Psoas muscle (tissue), 8 donors: Measurements from ENCODE around the gene ATP7A. TPM values are rescaled to one million over a fixed set of nuclear protein-coding genes. Genes with fewer than 3 reads are reported as not detected.

ENCODE experiments used
- ATAC-seq, 4 donors: fragments of 200-7000 bp; cut with Tn5 transposase; one replicate each; pipeline ENCODE4 v1.9.1; 2020; ENCODE audit warnings: moderate library complexity in 3 of 4, mild to moderate bottlenecking in 2 of 4
- DNase-seq, 2 donors: peaks; one replicate each; pipeline ENCODE4 v3.0.0-alpha.2; 2020
- H3K27ac ChIP-seq: fragments of 200-600 bp; one replicate; pipeline ENCODE4 v1.8.0; 2022
- H3K27me3 ChIP-seq, 3 donors: fragments of 200-600 bp in 1 of 3; one replicate each; pipeline versions ENCODE4 v1.6.1 to v1.8.0; 2013 to 2022; ENCODE audit warnings: low read length in 2 of 3, mild to moderate bottlenecking in 2 of 3, moderate library complexity in 1 of 3; ENCODE audit not compliant: insufficient read depth in 3 of 3
- H3K36me3 ChIP-seq, 2 donors: fragments of 200-600 bp in 1 of 2; one replicate each; pipeline versions ENCODE4 v1.6.1 to v1.8.0; 2013 to 2022; ENCODE audit warnings: low read depth in 1 of 2, mild to moderate bottlenecking in 1 of 2, moderate library complexity in 1 of 2; ENCODE audit not compliant: insufficient read depth in 1 of 2
- H3K4me1 ChIP-seq: fragments of 200-600 bp; one replicate; pipeline ENCODE4 v1.8.0; 2022
- H3K4me3 ChIP-seq: fragments of 200-600 bp; one replicate; pipeline ENCODE4 v1.8.0; 2022; ENCODE audit warnings: mild to moderate bottlenecking
- H3K9me3 ChIP-seq: fragments of 200-600 bp; one replicate; pipeline ENCODE4 v1.8.0; 2022
- CTCF ChIP-seq: fragments of 200-600 bp; IDR thresholded peaks from one replicate; pipeline ENCODE4 v1.8.0; 2022; ENCODE audit warnings: antibody characterized with exemption
- WGBS, 3 donors: extraction: QIAGEN DNeasy Blood & Tissue Kit; methylation state at CpG; one replicate each; pipeline versions ENCODE4 v1.1.6 to v1.1.7; 2013; 5-methylcytosine and 5-hydroxymethylcytosine counted together
- intact Hi-C, 2 donors: fragments of 100-400 bp; cut with DNase I; formaldehyde crosslinking; loops; one replicate each; pipeline versions ENCODE4 v1.11.0 to v1.14.2; 2022
- polyA plus RNA-seq, 3 donors: library from polyadenylated mRNA; stranded (reverse); fragments of 200-250 nt; gene quantifications; one replicate each; pipeline ENCODE4 v1.2.3, GENCODE V29; 2013
- total RNA-seq, 4 donors: library from RNA; stranded (reverse); fragmentation: NEBNext Ultra II Directional in 2 of 4; extraction: Animal tissue kit (Norgen Biotek cat#: 25700) in 2 of 4; gene quantifications; one replicate each; pipeline versions ENCODE4 v1.2.1 to v1.2.4, GENCODE V29; 2021 to 2023
- donor health status: healthy with polysubstance abuse.
- donor health status: DM: no; HTN: no; CAD: no; lungs with moderate emphysema.
- donor health status: Bipolar disorder and iron deficiency.
- donor health status: healthy.
- donor health status: DM: yes; HTN: yes; CAD: no.
- donor health status: DM: no; HTN: no; CAD: no.
- donor health status: DM: no; HTN: no; CAD: no.
- donor health status: DM: yes; HTN: yes; CAD: no.

The ATP7A gene
- total and polyA plus RNA-seq, 7 donors: 0.97 to 6.0 (median 3.4) TPM

GRCh38 chrX:78019586-78020483, 109.3 kb downstream of the ATP7A start:
- intact Hi-C loops: loop anchor here (10.0 kb wide), 1 partner anchor 105 kb away; the partner anchor contains the start of gene ATP7A (in 2 of the 2)
- ATAC-seq (no peak), DNase-seq (no peak)
- H3K27ac ChIP-seq: no peak overlapping the region
- no peak overlapping the region for H3K4me3 ChIP-seq
- no peaks in the 10 kb centered on the region for H3K9me3 ChIP-seq
- no peaks in the 10 kb centered on the region for H3K4me1 ChIP-seq
- 72 to 94% (median 93%) methylated on average over 10 to 12 of the region's 12 CpGs for WGBS, 3 donors
- H3K27me3 ChIP-seq: no peaks in the 10 kb centered on the region
- H3K36me3 ChIP-seq: no peaks in the 10 kb centered on the region
- no peak for TF ChIP-seq CTCF

GRCh38 chrX:78024349-78025059, 114.0 kb downstream of the ATP7A start:
- no peaks in the 10 kb centered on the region for H3K9me3 ChIP-seq
- ATAC-seq (peak in 1 of 4 donors; percentile 42), DNase-seq (no peak)
- peak; percentile 51 for TF ChIP-seq CTCF
- H3K36me3 ChIP-seq: no peaks in the 10 kb centered on the region
- intact Hi-C loops: loop anchor here (10.0 kb wide), 1 partner anchor 110 kb away; the partner anchor contains the start of gene ATP7A (in 2 of the 2)
- H3K4me1 ChIP-seq: no peaks in the 10 kb centered on the region
- no peak overlapping the region for H3K4me3 ChIP-seq
- H3K27ac ChIP-seq: no peak overlapping the region
- 55 to 77% (median 68%) methylated on average over 7 of the region's 7 CpGs for WGBS, 3 donors
- no peaks in the 10 kb centered on the region for H3K27me3 ChIP-seq

GRCh38 chrX:78027798-78028197, 117.3 kb downstream of the ATP7A start:
- DNase-seq: no peak
- Histone ChIP-seq H3K36me3 (no peaks in the 10 kb centered on the region), H3K27ac (no peak overlapping the region), H3K9me3 (no peaks in the 10 kb centered on the region), H3K4me1 (no peaks in the 10 kb centered on the region), H3K27me3 (no peaks in the 10 kb centered on the region), H3K4me3 (no peak overlapping the region)
- intact Hi-C loops: loop anchor here (10.0 kb wide), 1 partner anchor 113 kb away; the partner anchor contains the start of gene ATP7A (in 2 of the 2)
- WGBS, 3 donors: 80 to 100% (median 90%) methylated on average over 3 of the region's 3 CpGs
- ATAC-seq: no peak
- no peak for TF ChIP-seq CTCF

GRCh38 chrX:78029663-78030062, 119.2 kb downstream of the ATP7A start:
- ATAC-seq (no peak), DNase-seq (no peak)
- intact Hi-C loops: loop anchor here (10.0 kb wide), 2 partner anchors 115 to 1745 kb away; partner anchors contain the start of gene ATP7A (in 2 of the 2)

More at GRCh38 chrX:78029663-78030062, 119.2 kb downstream of the ATP7A start:
- whole genome bisulfite sequencing, 3 donors: 45 to 61% (median 57%) methylated on average over 2 of the region's 2 CpGs
- H3K4me1 ChIP-seq: no peaks in the 10 kb centered on the region
- no peaks in the 10 kb centered on the region for H3K27me3 ChIP-seq
- H3K36me3 ChIP-seq: no peaks in the 10 kb centered on the region
- H3K27ac ChIP-seq: no peak overlapping the region
- TF ChIP-seq CTCF: peak; percentile 37
- no peaks in the 10 kb centered on the region for H3K9me3 ChIP-seq
- no peak overlapping the region for H3K4me3 ChIP-seq
